Measurements from ENCODE around the gene FRAT2. TPM values are rescaled to one million over a fixed set of nuclear protein-coding genes. Genes with fewer than 3 reads are reported as not detected.
A peak's percentile ranks its signal among the peaks of the same experiment; 100 is the strongest.

The FRAT2 gene
- total RNA-seq, 2 experiments from 2014 or later, result 8.8 to 9.5 TPM

DNA sequence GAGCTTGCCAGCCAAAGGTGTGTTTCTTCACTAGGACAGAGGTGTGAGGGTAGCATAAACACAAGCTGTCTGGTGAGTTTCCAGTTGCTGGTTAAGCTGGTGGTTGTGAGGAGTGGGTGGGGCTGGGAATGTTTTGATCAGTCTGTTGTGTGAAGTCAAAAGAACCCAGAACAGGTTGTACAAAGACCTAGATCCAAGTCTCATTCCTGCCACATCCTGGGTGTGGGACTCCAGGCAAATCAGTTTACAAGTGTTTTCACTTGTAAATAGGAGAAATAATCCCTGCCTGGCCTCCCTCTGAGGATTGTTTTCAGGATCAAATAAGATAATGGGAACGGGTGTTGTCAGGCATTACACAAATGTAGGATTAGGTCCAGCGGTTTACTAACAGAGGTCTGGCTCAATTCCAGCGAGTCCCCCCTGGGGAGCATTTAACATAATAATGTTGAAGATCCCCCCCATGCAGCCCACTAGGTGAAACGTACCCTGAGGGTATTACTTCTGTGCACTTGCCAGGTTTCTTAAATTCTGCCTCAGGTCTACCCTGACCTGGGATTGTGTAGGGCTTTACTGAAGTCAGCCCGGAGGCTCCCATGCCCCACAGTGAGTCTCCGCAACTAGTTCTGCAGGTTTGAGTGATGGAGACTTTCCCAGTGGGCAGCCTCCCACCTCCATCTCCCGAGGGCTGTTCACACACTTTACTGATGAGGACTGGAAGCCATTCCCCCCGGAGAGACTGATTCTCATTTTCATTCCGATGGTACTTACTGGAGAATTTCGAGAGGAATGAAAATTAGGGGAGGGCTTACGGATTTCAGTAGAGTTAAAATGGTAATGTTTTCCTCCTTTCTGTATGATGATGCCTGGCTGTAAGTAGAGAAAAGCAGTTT is 2.7 kb upstream of the FRAT2 start:
- H3K9me3 Mint-ChIP-seq, result no peaks in the 10 kb centered on the region
- no peaks in the 10 kb centered on the region for H3K27me3 Mint-ChIP-seq
- H3K36me3 Mint-ChIP-seq, result peaks cover 4% of the 10 kb centered on the region
- H3K4me1 Mint-ChIP-seq, result peaks cover 19% of the 10 kb centered on the region
- H3K27ac Mint-ChIP-seq, result no peak overlapping the region
- no peak for DNase-seq
- H3K4me3 Mint-ChIP-seq, result no peak overlapping the region

DNA sequence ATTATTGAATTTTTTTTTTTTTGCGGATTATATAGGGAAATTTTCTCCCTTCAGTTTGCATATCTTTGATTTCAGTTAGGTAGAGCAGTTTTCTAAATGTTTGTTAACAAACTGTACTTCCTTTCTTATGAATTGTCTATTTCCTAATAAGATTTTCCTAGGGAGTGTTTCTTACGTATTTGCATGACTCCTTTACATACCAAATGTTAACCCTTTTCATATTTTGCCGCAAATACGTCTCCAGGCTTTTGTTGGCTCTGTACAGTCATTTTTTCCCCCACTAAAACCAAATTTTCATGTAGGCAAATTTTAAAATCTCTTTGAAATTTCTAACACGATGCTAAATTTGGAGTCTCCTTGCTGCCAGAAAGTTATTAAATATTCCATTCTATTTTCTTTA is 1.9 kb upstream of the FRAT2 start:
- Mint-ChIP-seq H3K4me1 (peaks cover 25% of the 10 kb centered on the region), H3K9me3 (no peaks in the 10 kb centered on the region), H3K27me3 (no peaks in the 10 kb centered on the region), H3K4me3 (no peak overlapping the region), H3K27ac (no peak overlapping the region), H3K36me3 (peaks cover 4% of the 10 kb centered on the region)
- DNase-seq, result no peak

DNA sequence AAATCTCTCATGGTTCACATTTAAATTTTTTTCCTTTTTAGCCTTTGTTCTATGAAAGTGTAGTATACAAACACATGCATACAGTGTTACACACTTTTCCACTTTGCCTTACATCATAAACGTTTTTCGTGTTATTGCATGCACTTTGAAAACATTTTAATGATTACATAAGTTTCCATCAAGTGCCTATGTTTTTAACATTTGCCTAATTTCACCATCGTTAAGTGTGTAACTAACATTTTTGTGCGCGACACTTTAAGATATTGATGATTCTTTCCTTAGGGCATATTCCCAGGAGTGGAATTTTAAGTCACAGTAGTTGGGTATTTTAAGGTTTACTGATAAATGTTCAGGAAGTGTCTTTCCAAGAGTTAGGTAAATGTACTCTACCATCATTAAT is 1.5 kb upstream of the FRAT2 start:
- H3K9me3 Mint-ChIP-seq, result no peaks in the 10 kb centered on the region
- H3K36me3 Mint-ChIP-seq, result peaks cover 4% of the 10 kb centered on the region
- DNase-seq, result no peak
- H3K27ac Mint-ChIP-seq, result no peak overlapping the region
- peak overlapping the region; percentile 34 for H3K4me3 Mint-ChIP-seq
- no peaks in the 10 kb centered on the region for H3K27me3 Mint-ChIP-seq
- H3K4me1 Mint-ChIP-seq, result peaks cover 29% of the 10 kb centered on the region

DNA sequence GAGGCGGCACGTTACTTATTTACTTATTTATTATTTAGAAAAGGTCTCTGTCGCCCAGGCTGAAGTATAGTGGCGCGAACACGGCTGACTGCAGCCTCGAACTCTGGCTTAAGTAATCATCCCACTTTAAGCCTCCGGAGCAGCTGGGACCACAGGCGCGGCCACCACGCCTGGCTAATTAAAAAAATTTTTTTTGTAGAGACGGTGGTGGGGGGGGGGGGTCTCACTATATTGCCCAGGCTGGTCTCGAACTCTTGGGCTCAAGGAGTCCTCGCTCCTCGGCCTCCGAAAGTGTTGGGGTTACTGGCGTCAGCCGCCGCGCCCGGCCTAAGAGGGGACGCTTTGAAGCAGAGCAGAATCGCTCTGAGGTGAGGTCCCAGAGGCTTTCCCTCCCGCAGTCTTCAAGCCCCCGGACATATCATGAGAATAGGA is 675 bp upstream of the FRAT2 start:
- Mint-ChIP-seq H3K27ac (no peak overlapping the region), H3K4me3 (peak overlapping the region; percentile 47), H3K27me3 (no peaks in the 10 kb centered on the region), H3K9me3 (no peaks in the 10 kb centered on the region), H3K4me1 (peaks cover 29% of the 10 kb centered on the region), H3K36me3 (peaks cover 4% of the 10 kb centered on the region)
- no peak for DNase-seq

DNA sequence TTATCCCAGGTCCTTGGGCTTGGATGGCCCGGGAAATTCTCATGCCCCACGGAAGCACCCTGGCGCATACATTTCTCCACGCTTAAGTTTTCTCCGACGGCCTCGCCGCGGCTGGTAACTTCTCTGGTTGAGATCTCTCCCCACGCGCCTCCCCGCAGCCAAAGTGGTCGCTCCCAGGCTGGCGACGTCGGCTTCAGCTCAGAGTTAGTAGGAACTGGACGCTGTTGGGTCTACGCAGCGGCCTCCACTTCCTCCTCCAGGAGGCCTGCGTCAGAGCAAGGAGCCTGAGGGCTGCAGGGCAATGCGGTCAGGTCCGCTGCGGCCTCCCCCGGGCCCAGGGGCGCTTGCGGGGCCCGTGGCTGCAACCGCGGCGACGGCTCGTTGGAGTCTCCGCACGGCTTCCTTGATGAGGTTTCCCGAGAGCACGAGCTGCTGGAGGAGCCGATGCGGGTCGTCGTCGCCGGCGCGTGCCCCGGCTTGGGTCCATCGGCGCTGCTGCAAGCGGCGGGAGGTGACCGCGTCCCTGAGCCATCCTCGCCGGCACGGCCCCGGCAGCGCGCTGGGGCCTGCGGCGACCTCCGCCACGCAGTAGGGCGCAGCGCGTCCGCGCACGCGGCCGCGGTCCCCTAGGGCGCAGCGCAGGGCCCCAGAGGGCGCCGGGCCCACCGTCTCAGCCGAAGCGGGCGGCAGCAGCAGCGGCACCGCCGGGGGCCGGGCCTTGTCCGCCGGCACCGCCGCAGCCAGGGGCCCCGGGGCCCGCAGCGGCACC is 744 bp downstream of the FRAT2 start:
- peak overlapping the region; percentile 70 for H3K27ac Mint-ChIP-seq
- no peaks in the 10 kb centered on the region for H3K9me3 Mint-ChIP-seq
- peak overlapping the region; percentile 89 for H3K4me3 Mint-ChIP-seq
- peaks cover 4% of the 10 kb centered on the region for H3K36me3 Mint-ChIP-seq
- DNase-seq, result peak; percentile 58
- H3K4me1 Mint-ChIP-seq, result peaks cover 37% of the 10 kb centered on the region
- H3K27me3 Mint-ChIP-seq, result no peaks in the 10 kb centered on the region

DNA sequence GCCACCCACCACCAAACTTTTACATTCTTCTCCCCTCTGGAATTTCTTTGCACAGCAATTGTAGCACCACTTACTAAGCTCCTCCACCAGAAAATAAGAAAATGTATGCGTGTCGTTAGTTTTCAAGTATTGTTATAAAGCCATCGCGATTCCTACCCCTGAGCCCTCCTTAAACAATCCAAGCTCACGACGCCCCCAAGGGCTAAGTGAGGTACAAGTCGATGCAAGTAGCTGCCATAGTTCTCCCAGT is 1.3 kb downstream of the FRAT2 start:
- Mint-ChIP-seq H3K36me3 (peaks cover 4% of the 10 kb centered on the region), H3K27ac (peak overlapping the region; percentile 70), H3K27me3 (no peaks in the 10 kb centered on the region), H3K4me1 (peaks cover 42% of the 10 kb centered on the region), H3K4me3 (peak overlapping the region; percentile 89), H3K9me3 (no peaks in the 10 kb centered on the region)
- no peak for DNase-seq

DNA sequence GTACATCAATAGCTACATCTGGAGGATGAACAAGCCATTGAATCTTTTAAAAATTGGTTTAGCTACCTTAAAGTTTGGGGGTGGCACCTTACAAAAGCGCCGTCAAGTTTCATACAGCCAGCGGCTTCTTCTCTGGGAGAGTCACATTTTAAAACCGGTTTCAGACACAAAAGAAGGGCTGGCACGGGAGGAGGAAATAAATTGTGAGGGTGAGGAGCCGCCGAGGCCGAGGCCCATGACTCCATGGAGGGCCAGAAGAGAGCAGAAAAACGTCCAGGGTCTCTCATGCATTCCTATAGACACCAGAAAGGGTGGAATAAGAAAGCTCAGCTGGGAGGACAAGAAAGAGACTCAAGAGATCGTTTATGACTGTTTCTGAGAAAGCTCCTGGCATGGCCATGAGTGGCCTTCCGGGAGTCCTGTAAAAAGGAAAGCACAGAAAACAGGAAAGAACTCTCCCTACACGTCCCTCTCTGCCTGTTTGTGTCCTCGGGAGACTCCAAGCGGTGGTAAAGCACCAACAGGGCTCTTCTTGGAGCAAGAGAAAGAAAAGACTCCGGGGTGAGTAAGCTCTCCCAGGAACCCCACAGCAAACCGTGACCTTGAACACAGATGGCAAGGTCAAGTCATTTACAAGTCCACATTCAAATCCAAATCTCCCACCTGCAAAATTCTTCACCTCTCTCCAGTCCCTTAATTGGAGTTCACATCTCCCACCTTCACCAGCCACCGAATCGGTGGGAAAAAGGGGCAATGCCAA is 1.8 kb downstream of the FRAT2 start:
- no peaks in the 10 kb centered on the region for H3K9me3 Mint-ChIP-seq
- peak overlapping the region; percentile 70 for H3K27ac Mint-ChIP-seq
- no peaks in the 10 kb centered on the region for H3K27me3 Mint-ChIP-seq
- H3K4me3 Mint-ChIP-seq, result peak overlapping the region; percentile 89
- H3K4me1 Mint-ChIP-seq, result peaks cover 47% of the 10 kb centered on the region
- H3K36me3 Mint-ChIP-seq, result peaks cover 4% of the 10 kb centered on the region
- DNase-seq, result no peak

DNA sequence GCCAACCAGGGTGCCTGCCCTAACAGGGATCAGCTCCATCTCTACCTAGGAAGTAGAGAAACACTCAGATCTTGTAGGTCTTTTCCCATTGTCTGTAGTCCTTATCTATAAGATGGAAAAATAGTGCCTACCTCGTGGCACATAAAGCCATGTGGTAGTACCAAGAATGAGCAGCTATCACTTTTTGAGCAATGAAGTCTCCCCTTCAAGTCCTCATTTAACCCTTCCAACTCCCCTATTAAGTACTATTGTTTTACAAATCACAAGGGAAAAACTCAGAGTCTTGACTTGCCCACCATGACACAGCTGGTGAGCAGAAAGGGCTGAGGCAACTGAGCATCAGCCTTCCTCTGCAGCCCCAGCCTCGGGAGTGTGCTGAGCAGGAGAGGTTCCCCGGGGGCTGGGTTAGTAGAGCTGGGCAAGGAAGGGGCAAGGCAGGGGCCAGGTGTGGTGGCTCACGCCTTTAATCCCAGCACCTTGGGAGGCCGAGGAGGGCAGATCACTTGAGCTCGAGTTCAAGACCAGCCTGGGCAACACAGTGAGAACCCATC is 3.3 kb downstream of the FRAT2 start:
- no peak overlapping the region for H3K4me3 Mint-ChIP-seq
- peaks cover 4% of the 10 kb centered on the region for H3K36me3 Mint-ChIP-seq
- peak overlapping the region; percentile 30 for H3K27ac Mint-ChIP-seq
- DNase-seq, result no peak
- peaks cover 51% of the 10 kb centered on the region for H3K4me1 Mint-ChIP-seq
- H3K9me3 Mint-ChIP-seq, result no peaks in the 10 kb centered on the region
- no peaks in the 10 kb centered on the region for H3K27me3 Mint-ChIP-seq

DNA sequence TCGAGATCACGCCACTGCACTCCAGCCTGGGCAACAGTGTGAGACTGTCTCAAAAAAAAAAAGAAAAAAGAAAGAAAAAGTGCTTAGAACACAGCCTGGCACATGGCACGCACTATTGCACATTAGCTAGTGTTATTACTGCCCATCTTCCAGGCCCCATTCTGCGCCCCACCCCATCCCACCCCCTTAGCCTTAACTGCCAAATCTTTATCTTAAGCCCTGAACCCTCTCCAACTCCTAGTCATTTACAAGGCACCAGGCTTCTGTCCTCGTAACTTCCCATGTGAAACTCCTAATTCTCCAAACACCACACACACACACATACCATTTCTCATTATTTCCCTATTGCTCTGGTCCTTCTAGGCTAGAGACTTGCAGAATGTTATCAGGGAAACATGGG is 4.8 kb downstream of the FRAT2 start:
- Mint-ChIP-seq H3K9me3 (no peaks in the 10 kb centered on the region), H3K27me3 (no peaks in the 10 kb centered on the region), H3K4me3 (no peak overlapping the region), H3K36me3 (peaks cover 4% of the 10 kb centered on the region), H3K4me1 (peaks cover 51% of the 10 kb centered on the region), H3K27ac (no peak overlapping the region)
- DNase-seq, result no peak

DNA sequence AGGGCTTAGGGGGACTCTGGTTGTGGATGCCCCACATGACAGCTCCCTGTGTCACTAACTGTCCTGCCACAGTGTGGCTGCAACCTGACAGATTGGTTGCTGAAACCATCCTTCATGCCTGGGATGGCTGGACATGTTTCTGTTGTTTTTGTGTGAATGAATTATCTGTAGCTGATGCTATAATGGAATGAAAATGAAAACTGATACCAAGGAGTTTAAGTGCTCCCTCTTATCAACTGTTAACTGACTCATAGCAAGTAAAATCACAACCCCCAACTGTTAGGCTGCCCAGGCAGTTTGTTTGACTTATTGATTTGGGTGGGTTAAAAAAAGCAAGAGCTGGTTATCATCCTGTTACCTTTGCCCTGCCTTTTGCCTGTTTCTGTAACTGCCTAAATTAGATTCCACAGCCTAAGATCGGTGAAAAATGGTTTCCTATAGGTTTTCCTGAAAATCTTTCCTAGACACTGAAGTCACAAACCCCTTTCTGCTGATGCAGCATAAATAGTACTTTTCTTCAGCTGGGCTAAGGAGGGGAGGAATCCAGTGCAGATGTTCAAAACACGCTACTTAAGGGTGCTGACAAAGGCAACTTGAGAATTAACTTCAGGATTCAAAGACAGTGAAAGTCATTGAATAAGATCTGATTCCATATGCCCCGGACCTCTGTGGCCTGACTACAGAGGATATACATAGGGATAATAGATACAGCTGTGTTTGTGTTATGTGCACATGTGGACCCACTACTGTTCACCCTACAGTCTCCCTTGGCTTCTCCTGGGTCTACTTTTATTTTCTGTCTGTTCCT is 5.7 kb downstream of the FRAT2 start:
- H3K36me3 Mint-ChIP-seq, result peaks cover 4% of the 10 kb centered on the region
- DNase-seq, result no peak
- H3K9me3 Mint-ChIP-seq, result no peaks in the 10 kb centered on the region
- H3K27ac Mint-ChIP-seq, result peak overlapping the region; percentile 9
- H3K4me1 Mint-ChIP-seq, result peaks cover 51% of the 10 kb centered on the region
- H3K27me3 Mint-ChIP-seq, result no peaks in the 10 kb centered on the region
- no peak overlapping the region for H3K4me3 Mint-ChIP-seq

DNA sequence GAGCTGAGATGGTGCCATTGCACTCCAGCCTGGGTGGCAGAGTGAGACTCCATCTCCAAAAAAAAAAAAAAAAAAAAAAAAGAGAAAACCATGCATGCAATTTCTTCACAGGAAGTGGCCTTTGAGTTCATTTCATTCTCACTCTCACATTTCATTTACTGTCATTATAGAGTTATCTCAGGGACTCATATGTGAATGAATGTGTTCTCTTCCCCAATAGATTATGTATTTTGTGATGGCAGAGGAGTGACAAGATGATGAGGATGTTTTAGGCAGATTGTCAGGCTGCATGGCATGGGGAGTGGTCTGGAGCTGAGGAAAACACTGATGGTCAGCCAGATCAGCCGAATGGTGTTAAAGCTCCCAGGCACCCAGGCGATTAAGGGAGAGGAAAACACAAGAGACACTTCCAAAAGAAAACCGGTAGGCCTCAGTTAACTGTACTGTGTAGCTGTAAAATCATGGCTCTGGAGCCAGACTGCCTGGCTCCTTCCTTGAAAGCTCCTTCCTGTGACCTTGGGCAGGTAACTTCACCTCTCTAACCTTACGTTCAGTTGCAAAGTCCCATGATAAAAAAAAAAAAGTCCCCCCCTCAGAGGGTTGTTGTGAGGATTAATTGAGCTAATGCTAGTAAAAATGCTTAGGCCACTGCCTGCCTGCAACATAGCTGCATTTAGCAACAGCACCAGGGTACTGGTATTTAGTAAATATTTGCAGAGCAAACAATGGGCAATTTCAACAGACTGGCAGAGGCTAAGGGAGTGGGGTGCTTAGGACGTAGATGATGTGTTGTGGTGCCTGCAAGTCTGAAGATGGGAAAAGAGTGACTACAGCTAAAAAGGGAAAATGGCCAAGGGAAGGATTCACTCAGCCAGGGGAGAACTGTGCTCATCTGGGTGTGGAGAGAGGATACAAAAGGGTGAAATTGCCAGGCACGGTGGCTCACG is 6.9 kb downstream of the FRAT2 start:
- no peak overlapping the region for H3K4me3 Mint-ChIP-seq
- no peaks in the 10 kb centered on the region for H3K9me3 Mint-ChIP-seq
- no peaks in the 10 kb centered on the region for H3K27me3 Mint-ChIP-seq
- DNase-seq, result no peak
- H3K36me3 Mint-ChIP-seq, result no peaks in the 10 kb centered on the region
- peaks cover 42% of the 10 kb centered on the region for H3K4me1 Mint-ChIP-seq
- peak overlapping the region; percentile 71 for H3K27ac Mint-ChIP-seq

DNA sequence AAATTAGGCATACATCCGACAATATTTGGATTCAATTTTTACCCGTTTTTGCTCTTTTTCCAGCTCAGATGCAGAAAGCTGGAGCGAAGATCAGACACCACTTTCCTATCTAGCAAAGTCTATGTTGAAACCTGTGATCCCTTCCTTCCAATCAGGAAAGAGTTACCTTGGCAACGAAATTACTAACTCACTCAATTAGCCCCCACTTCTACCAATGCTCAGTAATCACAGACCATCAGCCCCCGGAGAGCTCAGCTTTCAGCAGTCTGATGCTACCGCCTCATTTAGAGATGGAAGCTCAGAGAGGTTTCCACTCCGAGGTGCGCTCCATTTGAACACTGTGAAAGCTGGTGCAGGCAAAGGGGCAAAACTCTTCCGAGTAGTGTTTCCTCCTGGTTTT is 8.8 kb downstream of the FRAT2 start:
- Mint-ChIP-seq H3K27ac (no peak overlapping the region), H3K9me3 (no peaks in the 10 kb centered on the region), H3K27me3 (no peaks in the 10 kb centered on the region)

DNA sequence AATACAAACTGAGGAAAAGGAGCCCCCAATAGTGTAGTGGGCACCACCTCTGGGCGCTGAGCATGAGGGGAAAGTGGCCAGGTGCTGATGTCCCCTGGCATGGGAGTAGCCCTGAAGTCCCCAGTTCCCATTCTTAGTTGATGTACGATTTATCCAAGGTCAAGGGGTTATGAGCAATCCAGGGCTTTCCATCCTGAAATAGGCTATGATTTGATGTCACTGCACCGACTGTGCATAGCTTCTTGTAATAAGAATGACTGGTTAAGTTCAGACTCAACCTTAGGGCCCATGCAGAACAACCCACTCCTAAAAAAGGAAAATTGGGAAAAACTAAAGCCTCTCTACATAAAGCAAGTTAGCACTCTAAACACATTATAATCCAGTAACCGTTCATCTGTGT is 11.0 kb downstream of the FRAT2 start:
- H3K9me3 Mint-ChIP-seq, result no peaks in the 10 kb centered on the region
- no peak overlapping the region for H3K4me3 Mint-ChIP-seq

More for the DNA sequence above, 8.8 kb downstream of the FRAT2 start:
- DNase-seq, result no peak
- Mint-ChIP-seq H3K4me1 (peaks cover 39% of the 10 kb centered on the region), H3K4me3 (no peak overlapping the region), H3K36me3 (no peaks in the 10 kb centered on the region)

More for the DNA sequence above, 11.0 kb downstream of the FRAT2 start:
- Mint-ChIP-seq H3K4me1 (peaks cover 38% of the 10 kb centered on the region), H3K27ac (no peak overlapping the region), H3K27me3 (no peaks in the 10 kb centered on the region), H3K36me3 (no peaks in the 10 kb centered on the region)
- DNase-seq, result no peak

Measured in activated naive CD8-positive, alpha-beta T cell treated with anti-CD3 and anti-CD28 coated beads for 36 hours (primary cell).